Measurements from ENCODE around the gene TMEM63C. TPM values are rescaled to one million over a fixed set of nuclear protein-coding genes. Genes with fewer than 3 reads are reported as not detected.

The TMEM63C gene
- polyA plus RNA-seq (2013, experiment 1 of 2; ENCODE audit: insufficient read length) = not detected
- not detected for polyA plus RNA-seq (2013, experiment 2 of 2; ENCODE audit: insufficient read length)

- DNase-seq = no peak
Observed at GRCh38 chr14:77181603-77182437, at the start of gene TMEM63C. Gene TMEM63C, plus strand, starts transcription at chr14:77181798. Its CDS starts 37,016 bp downstream, at chr14:77218814.

GRCh38 chr14:77131871-77132486 is 49.6 kb upstream of the TMEM63C start:
- DNase-seq = no peak

GRCh38 chr14:77133720-77134338 is 47.8 kb upstream of the TMEM63C start:
- peak; percentile 68 for DNase-seq

- no peak for DNase-seq
Observed at GRCh38 chr14:77139022-77139421, 42.6 kb upstream of the TMEM63C start.

- DNase-seq = peak; percentile 46
Observed at GRCh38 chr14:77139540-77140358, 41.8 kb upstream of the TMEM63C start.

- DNase-seq = peak; percentile 6
Observed at GRCh38 chr14:77140359-77141213, 41.0 kb upstream of the TMEM63C start.

GRCh38 chr14:77141214-77142004 is 40.2 kb upstream of the TMEM63C start, which contains the start of gene ZDHHC22:
Gene ZDHHC22, minus strand, starts transcription at chr14:77141791. Its CDS starts 2,053 bp downstream, at chr14:77139738.
- peak; percentile 37 for DNase-seq

DNA sequence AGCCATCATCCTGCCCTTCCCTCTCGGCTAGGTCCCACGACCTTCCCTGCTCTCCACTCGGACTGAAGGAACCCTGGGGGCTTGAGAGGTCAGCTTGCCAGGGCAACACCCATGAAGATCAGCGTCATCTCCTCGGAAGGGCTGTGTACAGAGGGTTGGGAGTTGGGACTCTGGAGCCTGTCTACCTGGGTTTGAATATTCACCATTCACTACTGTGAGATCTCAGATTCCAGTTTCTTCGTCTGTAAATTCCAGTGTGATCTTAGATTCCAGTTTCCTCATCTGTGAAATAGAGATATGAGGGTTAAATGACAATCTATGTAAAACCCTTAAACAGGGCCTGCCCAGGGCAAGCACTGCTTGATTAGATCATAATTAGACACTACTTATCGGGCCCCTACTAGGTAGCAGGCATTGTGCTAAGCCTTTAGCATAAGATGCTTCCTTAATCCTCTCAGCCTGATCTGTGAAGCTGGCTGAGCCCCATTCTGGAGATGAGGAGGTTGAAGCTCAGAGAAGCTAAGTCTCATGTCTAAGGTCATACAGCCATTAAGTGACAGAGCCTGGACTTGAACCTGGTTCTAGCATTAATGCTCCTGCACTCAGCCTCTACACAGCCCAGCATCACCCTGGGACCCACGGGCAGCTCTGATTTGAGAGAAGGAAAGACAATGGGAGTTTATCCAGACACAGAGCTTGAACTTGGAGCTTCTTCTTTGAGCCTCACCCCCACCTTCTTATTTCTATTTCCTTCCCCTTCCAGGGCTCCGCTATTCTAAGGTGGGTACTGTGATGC is 39.4 kb upstream of the TMEM63C start:
- no peak for DNase-seq

GRCh38 chr14:77143071-77143470 is 38.5 kb upstream of the TMEM63C start:
- no peak for DNase-seq

DNA sequence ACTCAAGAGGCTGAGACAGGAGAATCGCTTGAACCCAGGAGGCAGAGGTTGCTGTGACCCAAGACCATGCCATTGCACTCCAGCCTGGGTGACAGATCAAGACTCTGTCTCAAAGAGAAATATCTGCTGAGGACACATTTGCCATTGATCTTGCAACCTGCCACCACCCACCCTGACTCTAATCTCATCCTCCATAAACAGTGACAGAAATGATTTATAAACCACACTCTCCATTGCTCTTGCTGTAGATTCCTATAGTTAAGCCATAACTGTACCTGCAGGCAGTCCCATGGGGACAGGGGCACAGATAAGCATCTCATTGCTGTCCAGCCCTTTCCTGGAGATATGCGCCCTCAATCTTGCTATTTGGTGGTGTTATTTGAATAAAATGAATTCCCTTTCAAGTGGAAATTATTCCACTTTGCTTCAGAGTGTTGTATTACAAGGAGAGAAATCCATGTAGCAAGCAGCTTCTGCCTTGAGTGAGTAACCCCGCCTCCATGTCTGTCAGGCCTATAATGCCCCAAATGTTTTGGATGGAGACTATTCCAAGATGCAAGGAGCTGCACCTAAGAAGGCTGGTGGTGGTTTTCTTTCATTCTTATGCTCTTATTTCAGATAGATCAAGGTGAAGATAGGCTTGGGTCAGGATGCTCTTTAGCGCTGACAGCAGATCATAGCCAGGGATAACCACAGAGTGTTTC is 37.0 kb upstream of the TMEM63C start:
- DNase-seq = no peak

GRCh38 chr14:77145975-77146740 is 35.4 kb upstream of the TMEM63C start:
- DNase-seq = no peak

DNA sequence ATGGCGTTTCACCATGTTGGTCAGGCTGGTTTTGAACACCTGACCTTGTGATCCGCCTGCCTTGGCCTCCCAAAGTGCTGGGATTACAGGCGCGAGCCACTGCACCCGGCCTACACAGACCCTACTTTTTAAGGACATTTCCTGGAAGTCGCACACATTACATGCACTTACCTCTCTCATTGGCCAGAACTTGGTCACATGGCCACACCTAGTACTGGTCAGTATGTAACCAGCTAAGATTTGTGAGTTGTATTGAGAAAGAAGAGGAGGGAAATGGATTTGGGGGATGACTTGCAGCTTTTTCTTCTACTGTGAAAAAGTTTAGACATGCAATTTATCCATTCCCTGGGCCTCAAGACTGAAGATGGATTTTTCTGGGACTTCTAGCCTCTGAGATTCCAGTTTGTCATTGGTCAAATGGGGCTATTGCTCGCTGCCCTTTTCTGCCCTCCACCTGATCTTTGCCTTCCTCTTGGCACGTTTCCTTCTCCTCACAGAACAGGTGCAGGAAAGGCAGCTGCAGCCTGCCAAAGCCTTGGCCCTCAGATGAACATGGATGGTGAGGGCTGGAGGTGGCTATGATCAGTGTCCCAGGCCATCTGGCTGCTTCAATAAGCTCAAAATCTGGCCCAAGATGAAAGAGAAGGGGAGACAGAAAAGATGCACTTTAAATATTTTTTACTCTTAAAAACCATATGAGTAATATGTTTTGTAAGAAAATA is 32.9 kb upstream of the TMEM63C start:
- no peak for DNase-seq

DNA sequence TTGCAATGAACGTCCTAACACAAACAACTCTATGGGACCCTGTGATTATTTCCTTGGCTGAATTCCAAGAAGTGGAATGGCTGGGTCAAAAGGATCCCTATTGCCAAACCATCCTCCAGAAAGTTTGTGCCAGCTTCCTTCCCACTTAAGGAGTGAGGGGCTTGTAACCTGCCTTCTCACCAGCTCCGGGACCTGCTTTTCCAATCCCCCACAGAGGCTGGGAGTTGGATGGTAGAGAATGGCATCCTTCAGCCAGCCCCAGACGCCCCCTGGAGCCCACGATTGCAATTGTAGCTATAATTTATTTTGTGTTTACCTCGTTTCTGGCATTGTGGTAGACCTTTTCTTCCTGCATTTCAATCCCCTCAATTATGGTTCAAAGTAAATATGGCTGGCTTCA is 30.4 kb upstream of the TMEM63C start:
- no peak for DNase-seq

- DNase-seq = peak; percentile 25
Observed at GRCh38 chr14:77151918-77152588, 29.5 kb upstream of the TMEM63C start.

DNA sequence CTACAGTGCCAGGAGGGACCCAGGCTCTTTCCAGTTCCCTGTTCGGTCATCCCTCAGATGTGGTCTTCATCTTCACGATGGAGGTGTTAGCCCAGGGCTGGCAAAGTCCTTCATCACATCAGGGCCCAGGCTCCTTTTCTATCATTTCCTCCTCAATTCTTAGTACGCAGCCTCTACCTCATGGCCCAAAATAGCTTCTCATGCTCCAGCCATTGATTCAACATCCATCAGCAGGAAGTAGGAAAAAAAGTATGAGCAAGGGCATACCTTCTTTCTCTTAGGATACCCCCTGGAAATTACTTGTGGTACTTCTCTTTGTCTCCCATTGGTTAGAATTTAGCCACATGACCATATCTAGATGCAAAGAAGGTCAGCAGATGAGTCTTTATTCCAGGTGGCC is 27.8 kb upstream of the TMEM63C start:
- no peak for DNase-seq

GRCh38 chr14:77154421-77154820 is 27.2 kb upstream of the TMEM63C start:
- DNase-seq = no peak

DNA sequence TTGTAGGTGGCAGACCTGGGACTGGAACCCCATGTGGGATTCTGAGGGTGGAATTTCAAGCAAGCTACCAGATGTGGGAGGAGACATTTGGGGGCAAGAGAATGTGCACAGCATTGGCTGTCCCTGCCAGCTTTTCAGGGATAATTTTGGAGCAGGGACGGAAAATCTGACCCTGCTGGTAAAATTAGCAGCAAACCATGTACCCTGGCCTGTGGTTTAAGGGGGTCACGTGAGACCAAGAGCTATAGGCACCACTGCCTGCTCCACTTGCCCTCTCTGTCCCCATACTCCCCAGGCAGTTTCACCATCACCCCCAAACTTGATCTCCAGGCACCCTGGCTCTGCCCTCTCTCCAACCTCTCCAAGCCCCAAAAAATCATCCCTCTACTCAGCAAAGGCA is 26.5 kb upstream of the TMEM63C start:
- no peak for DNase-seq
